ENCODE data around the gene KLF15. TPM values are rescaled to one million over a fixed set of nuclear protein-coding genes. Genes with fewer than 3 reads are reported as not detected.

The KLF15 gene
- polyA plus RNA-seq, 2 of the 4 experiments (the other 2 are of a cell fraction): not detected

- Histone ChIP-seq H3K27ac (no peak within 1 kb of the TSS), H3K4me1 (no peaks in the 10 kb centered on the region), H3K4me2 (no peak within 1 kb of the TSS), H3K9me3 (no peaks in the 10 kb centered on the region), H3K4me3 (no peak within 1 kb of the TSS)
- ATAC-seq (no peak), DNase-seq (ENCODE audit: low read depth in 1 of 2, low spot score in 1 of 2) (no peak), FAIRE-seq (no peak)
- CTCF ChIA-PET: interaction anchor here (11.1 kb wide), 1 partner anchor 262 kb away, joined by 110 read pairs; no protein-coding TSS in a partner anchor
- POLR2A ChIA-PET: no interaction called here
- WGBS (ENCODE audit: missing lambda C conversion rate): 70% methylated on average over 19 of the region's 43 CpGs
- TF ChIP-seq ELK1 (IDR thresholded peaks at IDR 0.05; ENCODE audit: low read depth, low read length) (no peak), HEYL (CRISPR knock-in tag; IDR thresholded peaks at IDR 0.05) (no peak), MAX (IDR thresholded peaks at IDR 0.05) (no peak)
Measured at GRCh38 chr3:126394179-126394976, 37.2 kb upstream of the KLF15 start, which contains the start of gene CFAP100. TSS of gene CFAP100 (plus strand) at chr3:126394909. CDS start at chr3:126396001, 1,092 bp downstream.

GRCh38 chr3:126393563-126393962 is 36.4 kb upstream of the KLF15 start:
- ChIA-PET CTCF (interaction anchor here (1.6 to 11.1 kb wide), 2 partner anchors 126 to 261 kb away, joined by 3 to 110 read pairs; no protein-coding TSS in a partner anchor), POLR2A (no interaction called here)
- no peaks in the 10 kb centered on the region for H3K9me3 ChIP-seq
- TF ChIP-seq TP53 (CRISPR knock-in tag; IDR thresholded peaks at IDR 0.05) (no peak), ZNF302 (CRISPR knock-in tag; IDR thresholded peaks at IDR 0.05) (no peak), SMC3 (IDR thresholded peaks at IDR 0.05) (no peak), EHF (CRISPR knock-in tag; IDR thresholded peaks at IDR 0.05) (no peak), KDM5A (IDR thresholded peaks at IDR 0.05) (no peak), REST (IDR thresholded peaks at IDR 0.05) (no peak), RARB (CRISPR knock-in tag; IDR thresholded peaks at IDR 0.05) (no peak), FOSL2 (IDR thresholded peaks at IDR 0.05) (no peak), FOSL2 (CRISPR knock-in tag; IDR thresholded peaks at IDR 0.05) (no peak), RFX5 (IDR thresholded peaks at IDR 0.05) (no peak), ESRRA (IDR thresholded peaks at IDR 0.05; ENCODE audit: borderline replicate concordance, low read length) (no peak), HEYL (CRISPR knock-in tag; IDR thresholded peaks at IDR 0.05) (no peak), JUN (IDR thresholded peaks at IDR 0.05) (no peak), POLR2AphosphoS2 (conservative IDR thresholded peaks at IDR 0.05; ENCODE audit: low read length) (no peak)
- H3K4me2 ChIP-seq: no peak overlapping the region
- H3K4me1 ChIP-seq: no peaks in the 10 kb centered on the region
- no peak overlapping the region for H3K4me3 ChIP-seq
- FAIRE-seq (no peak), ATAC-seq (no peak), DNase-seq (ENCODE audit: low read depth in 1 of 2, low spot score in 1 of 2) (no peak)
- WGBS (ENCODE audit: missing lambda C conversion rate): 25% methylated on average over 4 of the region's 4 CpGs
- no peak overlapping the region for H3K27ac ChIP-seq

- ATAC-seq: no peak
- H3K4me2 ChIP-seq: no peak overlapping the region
- CTCF ChIA-PET: interaction anchor here (1.4 to 11.1 kb wide), 3 partner anchors 84 to 260 kb away, joined by 3 to 110 read pairs (median 3); partner anchors contain the start of gene ZXDC
- POLR2A ChIA-PET: no interaction called here
- H3K4me1 ChIP-seq: no peaks in the 10 kb centered on the region
- TF ChIP-seq RARB (CRISPR knock-in tag; IDR thresholded peaks at IDR 0.05): no peak
- no peak for TF ChIP-seq EHF (CRISPR knock-in tag; IDR thresholded peaks at IDR 0.05)
- TF ChIP-seq RAD21 (conservative IDR thresholded peaks at IDR 0.05 in 1 of 2, IDR thresholded peaks at IDR 0.05 in 1 of 2): no peak
- TF ChIP-seq JUNB (IDR thresholded peaks at IDR 0.05): no peak
- no peak for DNase-seq (ENCODE audit: low read depth in 1 of 2, low spot score in 1 of 2)
- no peaks in the 10 kb centered on the region for H3K9me3 ChIP-seq
- H3K4me3 ChIP-seq: no peak overlapping the region
- 78% methylated on average over 7 of the region's 12 CpGs for WGBS (ENCODE audit: missing lambda C conversion rate)
- no peak for FAIRE-seq
- no peak overlapping the region for H3K27ac ChIP-seq
Measured at GRCh38 chr3:126392246-126392645, 35.0 kb upstream of the KLF15 start.
